Right ventricle myocardium inferior (tissue), 1 donor: Measurements from ENCODE around the gene HOMER2. TPM values are rescaled to one million over a fixed set of nuclear protein-coding genes. Genes with fewer than 3 reads are reported as not detected.

Experiments used
- ATAC-seq: fragments of 200-7000 bp; cut with Tn5 transposase; one replicate; pipeline ENCODE4 v1.9.1; 2020; ENCODE audit warnings: mild to moderate bottlenecking, moderate library complexity
- DNase-seq: peaks from one replicate; pipeline ENCODE4 v3.0.0; 2021; ENCODE audit errors: missing footprints
- intact Hi-C: fragments of 100-400 bp; cut with DNase I; formaldehyde crosslinking; loops from one replicate; pipeline ENCODE4 v1.11.0; 2022
- total RNA-seq: library from RNA; stranded (reverse); fragmentation: NEBNext Ultra II Directional; extraction: Animal tissue kit (Norgen Biotek cat#: 25700); gene quantifications from one replicate; pipeline ENCODE4 v1.2.1, GENCODE V29; 2021
- donor health status: DM: no; HTN: yes; CAD: no; lungs with severe emphysema.

The HOMER2 gene
- total RNA-seq, 1 donor from 2014 or later = 53.7 TPM

DNA sequence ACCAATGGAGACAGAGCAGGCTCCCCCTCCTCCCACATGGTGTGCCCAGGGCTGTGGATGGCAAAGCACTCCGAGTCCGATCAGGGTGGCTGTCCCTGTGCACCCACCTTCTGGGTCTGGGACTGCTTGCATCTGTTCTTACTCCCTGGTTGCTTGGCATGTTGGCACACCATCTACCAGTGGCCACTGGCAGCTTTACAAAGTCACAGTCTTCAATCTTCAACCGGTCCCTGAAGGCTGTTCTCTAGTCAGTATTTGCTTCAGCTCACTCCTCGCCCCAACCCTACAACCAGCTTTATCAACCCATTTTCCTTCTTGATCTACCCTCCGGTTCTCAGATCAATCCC, 14.8 kb downstream of the HOMER2 start:
- intact Hi-C loops = no loop called here
- DNase-seq (no peak), ATAC-seq (no peak)

DNA sequence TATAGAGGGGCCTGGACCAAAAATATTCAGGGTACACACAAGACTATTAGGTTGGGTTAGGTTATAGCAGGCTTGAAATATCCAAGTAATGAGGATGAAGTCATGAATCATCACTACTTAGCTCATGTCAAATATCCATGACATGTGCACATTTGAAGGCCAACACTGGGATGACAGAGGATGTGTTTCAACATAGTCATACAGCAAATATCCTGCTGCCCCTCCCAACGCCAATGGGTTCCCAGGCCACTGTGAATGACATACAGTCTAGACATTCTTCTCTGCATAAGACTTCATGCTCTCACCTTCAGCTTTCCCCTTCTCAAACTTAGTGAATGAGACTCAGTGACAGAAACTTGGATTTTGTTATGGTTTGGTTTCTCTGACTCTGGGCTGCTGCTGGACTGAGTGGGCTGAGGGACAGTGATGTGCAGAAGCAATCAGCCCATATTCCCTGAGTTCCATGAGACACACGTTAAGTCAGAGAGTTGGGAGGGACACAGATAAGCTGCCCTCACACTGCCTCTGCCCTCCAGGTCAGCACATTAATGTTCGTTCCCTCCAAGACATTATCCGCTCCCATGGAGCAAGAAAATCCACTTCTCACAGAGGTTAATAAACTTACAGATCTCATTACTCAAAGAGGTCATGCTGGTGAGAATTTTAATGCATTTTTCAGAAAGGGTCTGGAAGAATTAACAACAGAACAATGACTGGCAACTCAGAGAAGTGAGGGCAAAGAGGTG, 15.4 kb downstream of the HOMER2 start:
- DNase-seq (no peak), ATAC-seq (no peak)
- intact Hi-C loops = no loop called here

- intact Hi-C loops = no loop called here
- DNase-seq (no peak), ATAC-seq (no peak)
These were observed 17.1 kb downstream of the HOMER2 start for GRCh38 chr15:82935382-82935781.

DNA sequence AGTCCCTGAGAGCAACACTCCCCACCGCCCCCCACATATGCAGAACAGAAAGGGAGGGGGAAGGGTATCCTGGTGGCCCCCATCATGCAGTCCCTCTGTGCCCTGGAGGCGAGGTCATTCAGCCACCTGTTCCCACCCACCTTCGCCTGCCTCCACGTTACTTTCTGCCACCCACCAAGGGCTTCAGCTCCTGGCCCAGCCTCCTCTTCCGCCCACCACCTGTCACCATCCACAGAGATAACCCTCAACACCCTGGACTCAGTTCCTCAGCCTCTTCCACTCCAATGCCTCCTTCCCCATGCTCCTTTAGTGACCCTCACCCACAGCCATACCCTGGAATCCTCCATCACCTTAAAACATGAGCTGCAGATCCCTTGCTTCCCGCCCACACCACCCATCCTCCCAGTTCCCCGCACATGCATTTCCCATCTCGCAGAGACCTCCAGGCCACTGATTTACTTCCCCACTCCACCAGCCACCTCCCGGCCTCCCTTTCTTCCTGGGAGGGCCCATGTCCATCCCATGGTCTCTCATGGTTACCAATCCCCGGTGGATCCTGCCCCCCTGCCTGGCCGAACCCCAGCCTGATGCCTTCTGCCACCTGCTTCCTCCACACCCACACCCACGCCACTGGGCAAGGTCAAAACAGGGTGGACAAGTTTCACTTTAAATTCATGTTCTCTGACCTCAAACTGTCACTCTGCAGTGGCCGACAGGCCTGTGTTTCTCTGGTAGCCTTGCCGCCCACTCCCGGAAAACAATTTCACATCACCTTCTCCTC, 18.2 kb downstream of the HOMER2 start:
- DNase-seq (no peak), ATAC-seq (no peak)
- intact Hi-C loops = no loop called here

GRCh38 chr15:82933576-82933975, 18.9 kb downstream of the HOMER2 start:
- DNase-seq (no peak), ATAC-seq (no peak)
- intact Hi-C loops = no loop called here

- ATAC-seq (no peak), DNase-seq (no peak)
- intact Hi-C loops = no loop called here
These were observed 21.3 kb downstream of the HOMER2 start for GRCh38 chr15:82931221-82931620.

DNA sequence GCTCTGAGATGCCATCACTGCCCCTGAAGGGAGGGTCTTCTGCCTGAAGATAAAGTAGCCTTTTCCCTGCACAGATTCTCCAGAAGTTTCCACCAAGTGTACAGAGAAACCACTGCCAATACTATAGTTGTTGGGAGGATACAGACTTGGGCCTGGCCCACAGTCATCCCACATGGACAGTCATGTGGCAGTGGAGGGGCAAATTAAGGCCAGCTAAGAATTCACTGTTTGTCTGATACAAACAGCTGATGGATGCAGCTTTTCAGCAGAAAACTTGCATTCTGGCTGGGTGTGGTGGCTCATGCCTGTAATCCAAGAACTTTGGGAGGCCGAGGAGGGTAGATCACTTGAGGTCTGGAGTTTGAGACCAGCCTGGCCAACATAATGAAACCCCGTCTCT, 22.1 kb downstream of the HOMER2 start:
- DNase-seq = no peak
- intact Hi-C loops = no loop called here
- no peak for ATAC-seq

DNA sequence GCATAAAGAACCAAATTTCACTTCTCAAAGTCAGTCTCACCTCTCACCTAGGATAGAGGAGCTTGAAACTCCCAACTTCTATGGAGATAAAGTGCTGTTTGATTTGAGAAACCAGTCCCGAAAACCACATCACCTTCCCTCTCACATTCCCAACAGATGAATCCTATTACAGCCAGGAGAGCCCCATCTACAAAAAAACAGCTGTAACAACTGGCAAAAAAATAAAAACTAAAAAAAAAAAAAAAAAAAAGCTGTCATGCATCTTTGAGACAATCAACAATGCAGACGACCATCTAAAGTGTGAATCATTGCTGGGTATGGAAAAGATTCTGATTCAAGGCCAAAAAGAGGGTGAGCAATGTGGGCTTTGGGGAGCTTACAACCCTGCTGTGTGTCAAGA, 23.8 kb downstream of the HOMER2 start:
- intact Hi-C loops = no loop called here
- ATAC-seq (no peak), DNase-seq (no peak)

DNA sequence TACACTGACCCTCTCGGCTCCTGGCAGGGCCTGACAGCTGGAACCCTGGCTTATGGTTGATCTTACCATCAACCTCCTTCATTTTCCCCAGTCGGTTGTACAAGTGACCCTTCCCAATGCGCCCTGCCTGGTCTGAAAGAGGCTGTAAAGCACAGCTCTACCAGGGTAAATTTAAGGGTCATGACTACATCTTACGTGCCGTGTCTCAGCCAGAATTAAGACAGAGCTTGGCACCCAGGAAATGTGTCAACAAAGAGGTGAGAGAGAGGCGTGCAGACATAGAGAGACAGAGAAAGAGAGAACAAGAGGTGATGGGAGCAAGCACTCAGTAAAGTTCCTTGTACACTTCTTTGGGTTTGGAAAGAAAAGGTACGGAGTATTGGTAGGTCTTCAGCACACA, 28.8 kb downstream of the HOMER2 start:
- ATAC-seq (no peak), DNase-seq (no peak)
- intact Hi-C loops = no loop called here

- ATAC-seq (no peak), DNase-seq (no peak)
- intact Hi-C loops = no loop called here
These were observed 29.8 kb downstream of the HOMER2 start for GRCh38 chr15:82922737-82923136.

DNA sequence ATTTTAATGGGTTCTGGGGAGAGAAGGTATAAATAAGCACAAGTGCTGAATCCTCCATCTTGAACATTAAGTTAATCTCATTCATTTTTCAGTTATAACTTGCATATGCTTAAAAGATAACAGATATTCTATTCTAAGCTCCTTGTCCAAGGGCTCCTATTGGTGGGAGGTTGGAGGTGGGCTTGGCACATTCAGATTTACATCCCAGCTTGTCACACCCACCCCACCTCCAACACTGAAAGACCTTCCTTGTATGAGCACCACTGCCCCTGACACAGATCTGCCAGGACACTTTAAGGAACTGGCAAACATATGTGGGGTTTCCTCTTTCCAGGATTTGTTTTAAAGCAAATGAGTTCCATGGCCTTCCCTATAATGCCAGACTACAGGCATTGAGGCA, 30.6 kb downstream of the HOMER2 start:
- intact Hi-C loops = no loop called here
- ATAC-seq (no peak), DNase-seq (no peak)

GRCh38 chr15:82921242-82921641, 31.3 kb downstream of the HOMER2 start:
- DNase-seq (no peak), ATAC-seq (no peak)
- intact Hi-C loops = no loop called here

DNA sequence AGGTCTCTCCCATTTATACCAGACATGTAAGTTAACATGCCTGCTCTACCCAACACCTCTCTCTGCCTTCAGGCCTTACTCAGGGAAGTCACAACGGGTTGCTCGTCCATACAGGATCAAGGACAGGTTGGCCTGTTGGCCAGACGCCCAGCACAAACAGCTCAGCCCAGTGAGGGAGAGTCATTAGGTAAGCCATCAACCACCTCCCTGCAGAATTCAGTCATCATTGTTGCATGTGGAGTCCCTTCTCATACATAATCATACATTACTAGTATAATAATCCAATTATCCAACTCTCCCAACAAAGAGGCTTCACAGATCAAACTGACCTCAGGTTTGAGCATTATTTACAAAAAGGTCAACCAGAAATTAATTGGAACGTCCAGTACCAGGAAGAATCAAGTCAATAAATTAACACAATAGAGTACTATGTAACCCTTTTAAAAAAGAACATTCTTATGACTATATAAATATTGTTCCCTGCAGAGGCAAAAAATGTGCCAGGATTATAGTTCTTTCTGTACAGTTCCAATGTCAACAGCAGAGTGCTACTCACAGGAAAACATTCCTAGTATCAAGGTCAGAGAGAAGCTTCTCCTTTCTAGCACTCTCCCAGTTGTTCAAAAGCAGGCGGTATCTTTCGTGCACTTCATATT, 33.2 kb downstream of the HOMER2 start:
- ATAC-seq (peak; percentile 44), DNase-seq (no peak)
- intact Hi-C loops = loop anchor here (10.0 kb wide), 1 partner anchor 65 kb away; no protein-coding TSS in a partner anchor

DNA sequence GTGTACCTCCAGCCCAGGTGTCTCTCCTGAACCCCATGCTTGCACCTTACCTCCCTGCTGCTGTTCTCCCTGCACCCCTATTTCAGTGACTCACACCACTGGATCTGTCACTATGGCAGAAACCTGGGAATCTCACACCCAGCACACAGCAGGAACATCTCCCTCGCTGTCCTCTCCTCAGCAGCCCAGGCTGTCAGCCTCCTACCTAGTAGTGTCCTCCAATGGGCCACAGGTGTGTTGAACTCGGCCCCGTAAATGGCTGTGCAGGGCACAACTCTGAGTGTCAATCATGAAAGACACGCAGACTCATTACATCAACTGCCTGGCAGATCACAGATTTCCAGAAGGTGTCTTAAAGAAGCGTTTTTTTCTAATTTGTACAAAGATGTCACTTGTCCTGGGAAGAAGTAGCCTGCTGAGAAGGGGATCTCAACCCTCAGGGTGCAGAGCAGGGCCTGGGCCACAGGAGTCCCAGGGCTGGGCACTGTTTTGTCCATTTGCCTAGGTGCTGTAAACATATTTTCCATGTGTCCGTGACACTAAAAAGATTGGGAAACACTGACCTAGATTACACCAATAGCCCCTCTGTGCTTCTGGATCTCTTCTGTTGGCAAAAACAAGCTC, 33.8 kb downstream of the HOMER2 start:
- ATAC-seq (no peak), DNase-seq (no peak)
- intact Hi-C loops = loop anchor here (10.0 kb wide), 1 partner anchor 64 kb away; no protein-coding TSS in a partner anchor

GRCh38 chr15:82918162-82918561, 34.4 kb downstream of the HOMER2 start:
- no peak for ATAC-seq
- no peak for DNase-seq
- intact Hi-C loops = loop anchor here (10.0 kb wide), 1 partner anchor 63 kb away; no protein-coding TSS in a partner anchor

GRCh38 chr15:82917249-82917648, 35.3 kb downstream of the HOMER2 start:
- ATAC-seq (no peak), DNase-seq (no peak)
- intact Hi-C loops = loop anchor here (10.0 kb wide), 1 partner anchor 62 kb away; no protein-coding TSS in a partner anchor

GRCh38 chr15:82916161-82916952, 36.2 kb downstream of the HOMER2 start:
- no peak for DNase-seq
- intact Hi-C loops = loop anchor here (10.0 kb wide), 1 partner anchor 62 kb away; no protein-coding TSS in a partner anchor
- ATAC-seq = peak; percentile 53

- ATAC-seq (no peak), DNase-seq (no peak)
- intact Hi-C loops = loop anchor here (10.0 kb wide), 1 partner anchor 60 kb away; no protein-coding TSS in a partner anchor
These were observed 38.1 kb downstream of the HOMER2 start for GRCh38 chr15:82914396-82914795.
